ENCODE results near the gene LY9.

LY9 gene

GRCh38 chr1:160767395-160768294 is 28.3 kb upstream of the LY9 start:
- no peaks in the 10 kb centered on the region for H3K36me3 ChIP-seq
- H3K4me1 ChIP-seq, result peaks cover 0 to 23% (median 13%) of the 10 kb centered on the region in 10 experiments; a peak in 17 of 20 replicates
- TF ChIP-seq Cebpa-rat (IDR thresholded peaks at IDR 0.05), result no peak
- no peaks in the 10 kb centered on the region; a peak in 1 of 22 replicates for H3K9me3 ChIP-seq (replicated peaks in 1 of 11)
- peak overlapping the region in 8 of 11 experiments; percentile 8 to 60 (median 48); a peak in 13 of 22 replicates for H3K27ac ChIP-seq
- H3K27me3 ChIP-seq, result no peaks in the 10 kb centered on the region
- H3K9ac ChIP-seq, result peak overlapping the region in 5 of 11 experiments; percentile 7 to 45 (median 17); a peak in 4 of 22 replicates
- peak overlapping the region; percentile 39 to 89 (median 59) for H3K4me2 ChIP-seq
- H3K4me3 ChIP-seq, result peak overlapping the region in 3 of 10 experiments; percentile 21 to 27 (median 22); a peak in 6 of 20 replicates
- no peaks in the 10 kb centered on the region for H4K20me1 ChIP-seq

- Histone ChIP-seq H3K4me1 (peaks cover 0 to 23% (median 13%) of the 10 kb centered on the region in 10 experiments; a peak in 17 of 20 replicates), H4K20me1 (no peaks in the 10 kb centered on the region), H3K4me3 (peak overlapping the region in 3 of 10 experiments; percentile 21 to 27 (median 22); a peak in 6 of 20 replicates), H3K9me3 (replicated peaks in 1 of 11) (no peaks in the 10 kb centered on the region; a peak in 1 of 22 replicates), H3K9ac (peak overlapping the region in 5 of 11 experiments; percentile 7 to 45 (median 17); a peak in 4 of 22 replicates), H3K27ac (peak overlapping the region in 7 of 11 experiments; percentile 19 to 60 (median 49); a peak in 12 of 22 replicates), H3K27me3 (no peaks in the 10 kb centered on the region), H3K36me3 (no peaks in the 10 kb centered on the region), H3K4me2 (peak overlapping the region; percentile 39 to 89 (median 59))
- no peak for TF ChIP-seq Cebpa-rat (IDR thresholded peaks at IDR 0.05)
Measured at GRCh38 chr1:160768295-160768657, 27.7 kb upstream of the LY9 start.

- Histone ChIP-seq H3K27me3 (no peaks in the 10 kb centered on the region), H3K27ac (no peak overlapping the region), H3K9me3 (replicated peaks in 1 of 11) (no peaks in the 10 kb centered on the region)
Measured at GRCh38 chr1:160772331-160772730, 23.6 kb upstream of the LY9 start.

GRCh38 chr1:160773093-160773492 is 22.9 kb upstream of the LY9 start:
- Histone ChIP-seq H3K9me3 (replicated peaks in 1 of 11) (no peaks in the 10 kb centered on the region), H3K4me1 (peaks cover 21 to 38% (median 34%) of the 10 kb centered on the region in 10 experiments), H3K36me3 (no peaks in the 10 kb centered on the region), H3K27ac (no peak overlapping the region), H3K27me3 (no peaks in the 10 kb centered on the region), H4K20me1 (no peaks in the 10 kb centered on the region), H3K4me3 (no peak overlapping the region), H3K9ac (no peak overlapping the region), H3K4me2 (no peak overlapping the region)
- TF ChIP-seq Cebpa-rat (IDR thresholded peaks at IDR 0.05), result no peak

More at GRCh38 chr1:160772331-160772730, 23.6 kb upstream of the LY9 start:
- TF ChIP-seq Cebpa-rat (IDR thresholded peaks at IDR 0.05), result no peak
- Histone ChIP-seq H3K4me2 (no peak overlapping the region), H3K4me1 (peaks cover 26 to 46% (median 36%) of the 10 kb centered on the region in 10 experiments), H3K4me3 (no peak overlapping the region), H3K36me3 (no peaks in the 10 kb centered on the region), H3K9ac (no peak overlapping the region), H4K20me1 (no peaks in the 10 kb centered on the region)

- Histone ChIP-seq H3K9ac (peak overlapping the region in 6 of 11 experiments; percentile 4 to 56 (median 32); a peak in 10 of 22 replicates), H3K36me3 (no peaks in the 10 kb centered on the region), H3K9me3 (replicated peaks in 1 of 11) (no peaks in the 10 kb centered on the region), H3K27me3 (no peaks in the 10 kb centered on the region), H3K4me1 (peaks cover 24 to 50% (median 37%) of the 10 kb centered on the region in 10 experiments), H4K20me1 (no peaks in the 10 kb centered on the region), H3K4me2 (peak overlapping the region; percentile 49 to 89 (median 72)), H3K4me3 (peak overlapping the region in 2 of 10 experiments; percentile 3 to 26; a peak in 3 of 20 replicates), H3K27ac (peak overlapping the region in 9 of 11 experiments; percentile 6 to 76 (median 67); a peak in 16 of 22 replicates)
- TF ChIP-seq Cebpa-rat (IDR thresholded peaks at IDR 0.05), result no peak
Measured at GRCh38 chr1:160774886-160775719, 20.9 kb upstream of the LY9 start.

- no peaks in the 10 kb centered on the region for H3K9me3 ChIP-seq (replicated peaks in 1 of 11)
- H3K36me3 ChIP-seq, result no peaks in the 10 kb centered on the region
- peak overlapping the region in 2 of 11 experiments; percentile 16 to 20; a peak in 3 of 22 replicates for H3K9ac ChIP-seq
- H3K27me3 ChIP-seq, result no peaks in the 10 kb centered on the region
- TF ChIP-seq Cebpa-rat (IDR thresholded peaks at IDR 0.05), result no peak
- H4K20me1 ChIP-seq, result no peaks in the 10 kb centered on the region
- H3K4me3 ChIP-seq, result no peak overlapping the region; a peak in 1 of 20 replicates
- peak overlapping the region in 7 of 11 experiments; percentile 32 to 76 (median 67); a peak in 13 of 22 replicates for H3K27ac ChIP-seq
- H3K4me1 ChIP-seq, result peaks cover 28 to 59% (median 45%) of the 10 kb centered on the region in 10 experiments
- peak overlapping the region; percentile 49 to 89 (median 72) for H3K4me2 ChIP-seq
Measured at GRCh38 chr1:160776178-160776577, 19.8 kb upstream of the LY9 start.

GRCh38 chr1:160777486-160778089 is 18.4 kb upstream of the LY9 start:
- Histone ChIP-seq H3K9me3 (replicated peaks in 1 of 11) (no peaks in the 10 kb centered on the region), H3K4me2 (no peak overlapping the region; a peak in 1 of 22 replicates), H3K36me3 (no peaks in the 10 kb centered on the region), H3K4me1 (peaks cover 42 to 73% (median 59%) of the 10 kb centered on the region in 10 experiments), H3K27me3 (no peaks in the 10 kb centered on the region), H3K4me3 (no peak overlapping the region), H3K27ac (no peak overlapping the region), H4K20me1 (no peaks in the 10 kb centered on the region), H3K9ac (no peak overlapping the region)
- TF ChIP-seq Cebpa-rat (IDR thresholded peaks at IDR 0.05), result no peak

- Histone ChIP-seq H3K4me1 (peaks cover 46 to 76% (median 61%) of the 10 kb centered on the region in 10 experiments), H3K4me2 (peak overlapping the region in 8 of 11 experiments; percentile 1 to 39 (median 30); a peak in 9 of 22 replicates), H3K27ac (no peak overlapping the region), H4K20me1 (no peaks in the 10 kb centered on the region), H3K27me3 (no peaks in the 10 kb centered on the region), H3K9ac (no peak overlapping the region), H3K36me3 (no peaks in the 10 kb centered on the region), H3K9me3 (replicated peaks in 1 of 11) (no peaks in the 10 kb centered on the region), H3K4me3 (no peak overlapping the region)
- TF ChIP-seq Cebpa-rat (IDR thresholded peaks at IDR 0.05), result no peak
Measured at GRCh38 chr1:160778976-160779375, 17.0 kb upstream of the LY9 start.

All from BLaER1 treated with 17β-estradiol and CSF1 and Interleukin-3, amounts not matched to agents 10 nM and 100 nM (cell line).